Caco-2 (cell line): ENCODE results near the gene CGNL1. TPM values are rescaled to one million over a fixed set of nuclear protein-coding genes. Genes with fewer than 3 reads are reported as not detected.

ENCODE experiments used
- BruUV-seq: library from RNA; stranded (reverse); fragments of 400-500 nt; replicated peaks from 2 replicates; lab custom pipeline; 2021; lab: Mats Ljungman, UMichigan
- CTCF ChIA-PET: fragments of 300-600 bp; sonication (Branson Sonifier 250); formaldehyde crosslinking; loops from one replicate; lab custom pipeline; 2022; ENCODE audit warnings: antibody characterized with exemption; lab: Charles Lee
- POLR2A ChIA-PET: fragments of 300-600 bp; sonication (Branson Sonifier 250); formaldehyde crosslinking; loops from one replicate; lab custom pipeline; 2022; ENCODE audit warnings: antibody characterized with exemption; lab: Charles Lee
- DNase-seq, 2 experiments: peaks; one replicate each; pipeline versions ENCODE4 v3.0.0 to v3.0.0-alpha.2; 2020 to 2022
- H3K27me3 ChIP-seq: replicated peaks from 2 replicates; pipeline ENCODE4 v1.6.0; 2011; ENCODE audit warnings: low read length; ENCODE audit not compliant: control insufficient read depth, insufficient read depth
- H3K36me3 ChIP-seq: 2 replicates; pipeline ENCODE4 v1.5.1; 2011; ENCODE audit warnings: low read length; ENCODE audit not compliant: control insufficient read depth, insufficient read depth
- H3K4me1 ChIP-seq: fragments of 250-450 bp; sonication (Bioruptor Pico); 2 replicates; pipeline ENCODE4 v1.5.1; 2020; ENCODE audit warnings: mild to moderate bottlenecking
- H3K4me3 ChIP-seq: 2 replicates; pipeline ENCODE4 v1.5.1; 2011; ENCODE audit warnings: low read depth, mild to moderate bottlenecking, control low read depth, low read length
- H3K9me3 ChIP-seq: fragments of 250-450 bp; sonication (Bioruptor Pico); 2 replicates; pipeline ENCODE4 v1.5.1; 2020; ENCODE audit warnings: mild to moderate bottlenecking, moderate library complexity
- H3K27ac Mint-ChIP-seq: one replicate; pipeline ENCODE4 v1.8.0; 2022; ENCODE audit warnings: mixed read lengths; ENCODE audit not compliant: unreplicated experiment
- H3K27me3 Mint-ChIP-seq: one replicate; pipeline ENCODE4 v1.8.0; 2022; ENCODE audit warnings: mixed read lengths; ENCODE audit not compliant: insufficient read depth, unreplicated experiment
- H3K36me3 Mint-ChIP-seq: one replicate; pipeline ENCODE4 v1.8.0; 2022; ENCODE audit warnings: mild to moderate bottlenecking, mixed read lengths; ENCODE audit not compliant: insufficient read depth, unreplicated experiment
- H3K4me1 Mint-ChIP-seq: one replicate; pipeline ENCODE4 v1.8.0; 2022; ENCODE audit warnings: low read depth, mixed read lengths; ENCODE audit not compliant: unreplicated experiment
- H3K4me3 Mint-ChIP-seq: one replicate; pipeline ENCODE4 v1.8.0; 2022; ENCODE audit warnings: mild to moderate bottlenecking, moderate library complexity, mixed read lengths; ENCODE audit not compliant: unreplicated experiment
- H3K9me3 Mint-ChIP-seq: one replicate; pipeline ENCODE4 v1.8.0; 2022; ENCODE audit warnings: mixed read lengths; ENCODE audit not compliant: unreplicated experiment
- CTCF ChIP-seq, 2 experiments: fragments of 200-600 bp in 1 of 2; IDR thresholded peaks; 1 replicate in 1 of 2; 2 replicates in 1 of 2; pipeline versions ENCODE4 v1.5.1 to v1.8.0; 2011 to 2022; ENCODE audit warnings: antibody characterized with exemption in 1 of 2, control low read depth in 1 of 2, inconsistent platforms in 1 of 2, low read depth in 1 of 2, low read length in 1 of 2, mild to moderate bottlenecking in 1 of 2, moderate library complexity in 1 of 2; ENCODE audit not compliant: insufficient read depth in 1 of 2, severe bottlenecking in 1 of 2, unreplicated experiment in 1 of 2
- intact Hi-C: fragments of 100-400 bp; cut with micrococcal nuclease; formaldehyde crosslinking; loops from one replicate; pipeline ENCODE4 v1.10.0; 2022; ENCODE audit not compliant: unreplicated experiment
- total RNA-seq: library from RNA; stranded (reverse); gene quantifications from 2 replicates; pipeline ENCODE4 v1.2.3, GENCODE V29; 2022

CGNL1 gene
- total RNA-seq, 1 experiment from 2014 or later: 8.3 TPM

DNA sequence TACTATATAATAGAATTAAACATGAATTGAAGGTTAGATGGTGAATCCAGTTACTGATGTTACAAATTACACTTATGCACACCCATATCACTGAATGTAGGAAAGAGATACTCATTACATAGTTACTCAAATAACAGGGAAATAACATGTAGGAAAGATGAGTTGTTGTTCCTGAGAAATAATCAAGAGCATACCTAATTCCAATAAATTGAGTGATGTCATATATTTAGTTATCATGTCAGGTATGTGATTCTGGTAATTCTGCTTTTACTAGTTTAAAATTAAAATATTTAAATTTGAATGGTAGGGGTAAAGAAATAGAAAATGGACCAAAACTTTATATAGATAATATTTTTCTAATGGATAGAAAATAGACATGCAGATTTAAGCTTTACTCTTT is 112.8 kb downstream of the CGNL1 start:
- Mint-ChIP-seq H3K36me3 (no peaks in the 10 kb centered on the region), H3K4me1 (peaks cover 21% of the 10 kb centered on the region), H3K9me3 (no peaks in the 10 kb centered on the region), H3K27me3 (no peaks in the 10 kb centered on the region), H3K4me3 (no peak overlapping the region), H3K27ac (no peak overlapping the region)
- Histone ChIP-seq H3K27me3 (no peaks in the 10 kb centered on the region), H3K4me3 (no peak overlapping the region), H3K4me1 (peaks cover 26% of the 10 kb centered on the region), H3K36me3 (no peaks in the 10 kb centered on the region), H3K9me3 (0 out of 2 replicates have a peak, but pooled peaks cover 3% of the 10 kb centered on the region)
- ChIA-PET CTCF (no interaction called here), POLR2A (interaction anchor here (0.6 kb wide), 1 partner anchor 61 kb away, joined by 3 read pairs; no protein-coding TSS in a partner anchor)
- intact Hi-C loops: no loop called here
- no peak for DNase-seq
- TF ChIP-seq CTCF (IDR thresholded peaks at IDR 0.05; ENCODE audit: insufficient read depth in 1 of 2, low read depth in 1 of 2, low read length in 1 of 2, severe bottlenecking in 1 of 2, unreplicated experiment in 1 of 2): no peak
- BruUV-seq: no TSS peak

DNA sequence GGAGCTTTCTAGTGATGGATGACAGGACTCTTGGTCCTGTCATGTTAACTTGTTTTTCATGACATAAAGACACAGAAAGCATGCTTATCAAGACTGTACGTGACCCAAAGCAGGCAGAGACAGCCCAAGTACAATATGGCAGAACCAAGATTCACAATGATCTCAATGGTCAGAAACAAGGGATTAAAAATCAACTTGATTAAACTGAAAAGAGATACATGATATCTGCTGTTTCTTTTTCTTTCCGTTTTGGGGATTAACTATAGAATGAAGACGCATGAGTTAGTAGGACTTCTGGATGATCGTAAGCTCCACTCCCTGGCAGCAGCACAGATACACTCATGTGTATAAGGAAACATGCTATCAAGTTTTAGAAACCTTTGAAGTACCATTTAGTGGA is 117.0 kb downstream of the CGNL1 start:
- intact Hi-C loops: no loop called here

GRCh38 chr15:57494581-57494980 is 118.3 kb downstream of the CGNL1 start:
- intact Hi-C loops: no loop called here
- DNase-seq: no peak
- Mint-ChIP-seq H3K36me3 (no peaks in the 10 kb centered on the region), H3K4me1 (peaks cover 30% of the 10 kb centered on the region), H3K27ac (peak overlapping the region; percentile 30), H3K27me3 (no peaks in the 10 kb centered on the region), H3K4me3 (no peak overlapping the region), H3K9me3 (no peaks in the 10 kb centered on the region)
- Histone ChIP-seq H3K4me3 (no peak overlapping the region), H3K36me3 (no peaks in the 10 kb centered on the region), H3K9me3 (no peaks in the 10 kb centered on the region), H3K27me3 (no peaks in the 10 kb centered on the region), H3K4me1 (peaks cover 37% of the 10 kb centered on the region)
- TF ChIP-seq CTCF (IDR thresholded peaks at IDR 0.05; ENCODE audit: insufficient read depth in 1 of 2, low read depth in 1 of 2, low read length in 1 of 2, severe bottlenecking in 1 of 2, unreplicated experiment in 1 of 2): no peak
- ChIA-PET POLR2A (no interaction called here), CTCF (no interaction called here)
- no TSS peak for BruUV-seq

More for the DNA sequence above, 117.0 kb downstream of the CGNL1 start:
- Histone ChIP-seq H3K4me3 (no peak overlapping the region), H3K27me3 (no peaks in the 10 kb centered on the region), H3K4me1 (peaks cover 37% of the 10 kb centered on the region), H3K36me3 (no peaks in the 10 kb centered on the region), H3K9me3 (no peaks in the 10 kb centered on the region)
- H3K4me1 Mint-ChIP-seq: peaks cover 24% of the 10 kb centered on the region
- no peaks in the 10 kb centered on the region for H3K9me3 Mint-ChIP-seq
- no peak for DNase-seq
- no peak overlapping the region for H3K27ac Mint-ChIP-seq
- CTCF ChIA-PET: interaction anchor here (1.0 kb wide), 1 partner anchor 34 kb away, joined by 3 read pairs; no protein-coding TSS in a partner anchor
- H3K4me3 Mint-ChIP-seq: no peak overlapping the region
- no peak for TF ChIP-seq CTCF (IDR thresholded peaks at IDR 0.05; ENCODE audit: insufficient read depth in 1 of 2, low read depth in 1 of 2, low read length in 1 of 2, severe bottlenecking in 1 of 2, unreplicated experiment in 1 of 2)
- POLR2A ChIA-PET: no interaction called here
- H3K27me3 Mint-ChIP-seq: no peaks in the 10 kb centered on the region
- no peaks in the 10 kb centered on the region for H3K36me3 Mint-ChIP-seq
- BruUV-seq: no TSS peak
